RPMI8226 (cell line): ENCODE measurements around the gene ACOXL.

Experiments
- DNase-seq: peaks from one replicate; pipeline ENCODE4 v3.0.0-alpha.2; 2015

ACOXL gene

DNA sequence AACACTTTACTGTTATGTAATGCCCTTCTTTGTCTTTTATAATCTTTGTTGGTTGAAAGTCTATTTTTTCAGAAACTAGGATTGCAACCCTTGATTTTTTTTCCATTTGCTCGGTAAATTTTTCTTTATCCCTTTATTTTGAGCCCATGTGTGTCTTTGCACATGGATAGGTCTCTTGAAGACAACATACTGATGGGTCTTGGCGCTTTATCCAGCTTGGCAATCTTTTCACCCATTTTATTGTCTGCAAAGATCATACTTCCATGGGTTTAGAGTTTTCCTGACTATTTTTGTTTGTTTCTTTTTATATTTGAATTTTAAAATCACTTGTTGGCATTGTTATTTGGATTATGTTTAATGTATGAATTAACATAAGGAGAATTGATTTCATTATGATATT is 27.0 kb downstream of the ACOXL start:
- DNase-seq, result no peak

DNA sequence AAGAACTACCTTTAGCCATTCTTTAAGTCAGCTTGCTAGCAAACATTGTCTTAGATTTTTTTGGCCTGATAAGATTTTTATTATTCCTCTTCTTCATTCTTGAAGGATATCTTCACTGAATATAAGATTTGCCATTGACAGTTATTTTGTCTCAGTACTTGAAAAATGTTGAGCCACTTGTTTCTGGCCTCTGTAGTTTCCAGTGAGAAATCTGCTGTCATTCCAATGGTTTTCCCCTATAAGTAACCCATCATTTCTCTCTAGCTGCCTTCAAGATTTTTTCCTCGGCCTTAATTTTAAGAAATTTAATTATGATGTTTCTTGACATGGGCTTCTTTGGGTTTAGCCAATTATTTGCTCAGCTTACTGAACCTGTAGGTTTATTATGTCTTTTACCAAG is 32.6 kb downstream of the ACOXL start:
- DNase-seq, result no peak

DNA sequence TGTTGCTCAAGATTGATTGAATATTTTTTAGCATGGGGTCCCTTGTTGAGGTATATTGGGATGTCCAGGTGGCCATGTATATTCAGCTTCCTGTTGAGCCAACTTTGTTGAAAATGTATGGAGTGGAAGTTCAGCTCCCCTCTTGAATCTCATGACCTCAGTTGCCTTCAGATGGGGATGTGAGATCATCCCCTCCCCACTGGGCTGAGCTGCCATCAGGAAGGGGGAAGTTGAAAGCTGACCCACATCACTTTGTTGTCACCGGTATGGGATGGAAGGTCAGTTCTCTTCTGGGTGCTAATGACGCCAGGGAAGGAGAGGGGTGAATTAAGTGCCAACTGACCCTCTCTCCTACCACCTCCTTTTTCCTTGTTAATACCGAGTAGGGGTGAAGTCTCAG is 33.9 kb downstream of the ACOXL start:
- DNase-seq, result no peak

DNA sequence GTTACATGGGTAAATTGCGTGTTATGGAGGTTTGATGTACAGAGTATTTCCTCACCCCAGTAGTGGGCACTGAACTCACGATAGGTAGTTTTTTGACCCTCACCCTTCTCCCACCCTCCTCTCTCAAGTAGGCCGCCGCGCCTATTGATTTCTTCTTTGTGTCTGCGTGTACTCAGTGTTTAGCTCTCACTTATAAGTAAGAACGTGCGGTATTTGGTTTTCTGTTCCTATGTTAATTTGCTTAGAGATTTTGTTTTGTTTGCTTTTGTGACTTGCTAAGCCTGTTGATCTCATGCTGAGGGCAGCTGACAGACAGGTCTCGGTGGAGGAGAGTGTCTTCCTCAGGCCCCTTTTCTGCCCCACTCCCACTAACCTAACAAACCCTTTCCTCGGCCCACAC is 36.2 kb downstream of the ACOXL start:
- no peak for DNase-seq

DNA sequence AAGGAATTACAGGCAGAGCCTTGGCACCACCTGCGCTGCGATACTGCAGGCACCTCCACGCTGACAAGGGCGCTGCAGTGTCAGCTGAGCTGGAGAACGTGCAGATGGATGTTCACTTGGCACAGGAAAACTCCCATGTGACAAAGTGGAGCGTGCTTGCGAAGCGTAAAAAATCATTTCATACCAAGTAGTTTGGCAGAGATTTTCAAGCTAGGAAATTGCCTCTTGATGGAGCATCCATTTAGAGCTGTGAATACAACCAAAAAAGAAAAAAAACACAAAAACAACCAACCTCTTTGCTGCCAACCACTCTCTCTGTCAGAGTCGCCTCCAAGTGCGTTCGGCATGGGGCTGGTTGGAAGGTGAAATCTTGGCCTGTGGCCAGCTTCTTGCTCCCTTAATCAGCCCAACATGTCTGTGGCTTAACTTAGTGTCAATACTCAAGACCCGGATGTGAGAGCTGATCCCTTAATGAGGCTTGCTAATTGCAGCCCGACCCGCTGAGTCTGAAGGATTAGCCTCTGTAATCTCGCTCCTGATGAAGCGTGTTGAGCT is 38.1 kb downstream of the ACOXL start:
- DNase-seq, result no peak

DNA sequence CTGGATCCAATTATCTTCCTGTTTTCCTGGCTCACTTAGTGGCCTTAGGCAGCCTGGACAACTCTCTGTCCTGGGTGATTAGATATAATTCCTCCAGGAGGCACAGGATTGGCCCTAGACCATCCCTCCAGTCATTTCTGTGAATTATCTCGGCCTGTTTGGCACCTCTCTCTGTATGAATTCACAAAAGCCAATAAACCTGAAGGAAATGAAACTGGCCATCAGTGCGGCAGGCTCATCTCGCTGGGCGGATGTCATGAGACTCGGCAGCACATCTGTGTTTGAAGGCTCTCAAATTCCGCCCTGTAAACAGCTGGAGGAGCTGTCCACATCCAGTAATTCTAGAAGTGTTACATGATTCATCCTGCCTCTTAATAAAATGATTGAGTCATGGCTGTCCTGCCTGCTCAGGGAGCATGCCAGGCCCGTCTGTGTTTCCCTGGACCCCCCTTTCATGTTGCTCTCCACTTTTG is 38.6 kb downstream of the ACOXL start:
- peak; percentile 33 for DNase-seq

DNA sequence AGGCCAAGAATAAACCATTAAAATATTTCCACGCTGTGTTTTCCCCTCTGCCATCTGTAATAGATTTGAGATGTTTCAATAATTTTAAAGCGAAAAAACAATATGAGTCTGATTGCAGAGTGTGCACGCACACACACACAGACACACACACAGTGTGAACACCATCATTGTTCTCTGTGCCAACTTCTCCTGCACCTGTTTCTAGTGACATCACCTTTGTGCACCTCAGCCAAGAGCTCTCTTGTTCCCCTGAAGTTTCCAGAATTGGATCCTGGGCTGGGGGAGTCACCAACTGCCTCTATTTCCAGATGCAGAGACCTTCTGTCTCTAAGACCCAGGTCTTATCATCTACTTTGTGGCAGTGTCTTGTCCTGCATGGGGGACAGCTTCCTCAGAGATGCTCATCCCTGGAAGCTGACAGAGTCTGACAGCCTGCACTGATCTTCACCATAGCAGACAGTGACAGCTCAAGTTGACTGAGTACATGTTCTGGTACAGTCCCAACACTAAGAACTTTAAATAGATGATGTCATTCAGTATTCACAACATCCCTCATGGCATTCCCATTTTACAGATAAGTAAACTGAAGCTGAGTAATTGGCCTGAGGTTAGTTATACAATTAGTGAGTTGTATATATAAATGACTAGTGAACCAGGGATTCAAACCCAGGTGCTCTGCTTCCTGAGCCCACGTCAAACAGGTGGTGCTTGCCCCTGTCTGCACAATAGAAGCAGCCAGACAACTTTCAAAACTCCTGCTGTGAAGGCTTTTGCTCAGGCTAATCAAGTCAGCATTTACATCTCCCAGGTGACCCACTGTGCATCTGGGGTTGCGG is 39.4 kb downstream of the ACOXL start:
- no peak for DNase-seq

DNA sequence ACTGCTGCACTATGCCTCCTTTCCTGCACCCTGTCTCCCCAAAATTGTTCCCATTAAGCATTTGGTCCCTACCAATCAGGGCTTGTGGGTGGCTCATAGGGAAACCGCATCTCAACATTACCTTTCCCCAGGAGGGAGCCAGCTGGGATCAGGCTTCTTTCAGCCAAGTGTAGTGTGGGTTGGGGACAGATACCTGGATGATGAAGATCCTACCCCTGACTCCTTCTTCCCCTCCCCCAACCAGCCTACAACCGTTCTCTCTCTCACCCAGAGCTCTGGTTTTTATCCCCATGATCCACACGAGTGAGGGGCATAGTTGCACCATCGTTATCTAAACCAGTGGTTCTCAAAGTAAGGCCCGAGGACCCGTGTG is 40.0 kb downstream of the ACOXL start:
- no peak for DNase-seq

DNA sequence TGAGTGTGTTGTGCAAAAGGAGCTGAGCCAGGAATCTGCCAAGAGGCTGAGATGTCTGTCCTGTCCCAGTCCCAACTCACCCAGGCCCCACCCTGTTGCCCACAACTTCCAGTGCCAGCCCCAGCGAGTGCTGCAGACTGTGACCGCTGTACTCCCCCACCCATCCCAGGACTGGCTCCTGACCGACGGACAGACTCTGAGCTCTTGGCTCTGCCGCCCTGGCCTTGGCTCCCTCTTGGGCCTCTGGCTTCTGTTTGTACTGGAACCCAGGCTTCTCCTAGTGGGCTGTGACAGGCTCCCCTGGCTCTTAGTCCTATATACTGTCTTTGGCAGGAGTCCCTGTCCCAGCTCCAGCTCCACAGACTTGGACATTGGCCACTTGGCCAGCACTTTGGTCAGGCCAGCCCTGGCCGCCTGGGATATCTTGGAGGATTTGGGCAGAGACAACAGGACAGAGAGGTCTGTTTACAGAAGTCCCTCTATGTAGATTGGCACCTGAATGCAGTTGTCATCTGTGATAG is 41.1 kb downstream of the ACOXL start:
- no peak for DNase-seq

DNA sequence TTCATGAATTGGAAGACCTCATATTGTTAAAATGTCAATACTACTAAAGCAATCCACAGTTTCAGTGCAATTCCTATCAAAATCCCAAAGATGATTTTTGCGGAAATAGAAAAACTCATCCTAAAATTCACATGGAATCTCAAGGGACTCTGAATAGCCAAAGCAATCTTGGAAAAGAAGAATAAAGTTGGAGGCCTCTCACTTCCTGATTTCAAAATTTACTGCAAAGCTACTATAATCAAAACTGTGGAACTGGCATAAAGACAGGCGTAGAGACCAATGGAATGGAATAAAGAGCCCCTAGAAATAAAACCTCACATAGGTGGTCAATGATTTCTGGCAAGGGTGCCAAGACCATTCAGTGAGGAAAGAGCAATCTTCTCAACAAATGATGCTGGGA is 42.3 kb downstream of the ACOXL start:
- no peak for DNase-seq

DNA sequence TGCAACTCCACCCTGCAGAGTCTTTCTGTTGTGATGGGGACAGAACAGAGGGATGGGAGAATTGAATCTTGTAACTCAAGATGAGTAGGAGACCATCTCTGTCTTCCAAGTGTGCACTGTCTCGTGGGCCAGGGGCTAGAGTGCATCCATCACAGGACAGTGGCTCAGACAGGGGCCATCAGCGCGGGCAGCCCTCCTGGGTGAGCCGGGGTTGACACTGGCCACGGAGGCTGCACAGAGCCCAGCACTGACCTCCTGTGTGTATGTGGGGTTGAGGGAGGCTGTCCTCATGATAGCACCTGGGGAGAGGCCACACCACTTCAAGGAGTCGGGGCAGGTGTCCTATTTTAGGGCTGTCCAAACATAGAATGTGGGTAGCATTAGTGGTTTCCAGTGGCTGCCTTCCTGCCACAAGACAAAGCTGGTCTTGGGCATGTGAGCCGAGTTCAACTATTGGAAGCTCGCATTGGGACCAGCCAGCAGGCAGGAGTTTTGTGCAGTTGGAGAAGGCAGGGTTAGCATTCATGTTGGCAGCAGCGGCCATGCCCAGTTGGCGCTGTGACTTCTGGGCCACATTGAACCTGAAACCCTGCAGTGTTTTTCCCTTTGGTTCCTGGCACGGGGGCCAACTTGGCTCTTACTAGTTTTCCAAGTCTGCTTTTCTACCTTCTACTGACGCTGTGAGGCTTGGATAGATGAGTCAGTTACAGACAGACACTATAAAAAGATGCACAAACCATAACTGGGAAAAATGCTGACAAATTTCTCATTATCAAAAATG is 45.3 kb downstream of the ACOXL start:
- no peak for DNase-seq

DNA sequence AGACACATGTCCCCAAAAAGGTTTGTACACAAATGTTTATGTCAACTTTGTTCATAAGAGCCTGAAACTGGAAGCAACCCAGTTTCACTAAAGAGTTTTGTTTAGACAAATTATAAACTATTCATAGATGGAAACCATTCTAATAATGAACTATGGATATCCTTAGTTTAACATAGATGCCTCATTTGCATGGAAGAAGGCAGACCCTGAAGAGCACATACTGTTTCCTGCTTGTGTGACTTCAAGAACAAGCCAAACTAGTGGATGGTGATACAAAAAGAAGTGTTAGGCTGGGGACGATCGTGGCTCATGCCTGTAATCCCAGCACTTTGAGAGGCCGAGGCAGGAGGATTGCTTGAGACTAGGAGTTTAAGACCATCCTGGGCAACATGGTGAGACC is 48.1 kb downstream of the ACOXL start:
- no peak for DNase-seq

DNA sequence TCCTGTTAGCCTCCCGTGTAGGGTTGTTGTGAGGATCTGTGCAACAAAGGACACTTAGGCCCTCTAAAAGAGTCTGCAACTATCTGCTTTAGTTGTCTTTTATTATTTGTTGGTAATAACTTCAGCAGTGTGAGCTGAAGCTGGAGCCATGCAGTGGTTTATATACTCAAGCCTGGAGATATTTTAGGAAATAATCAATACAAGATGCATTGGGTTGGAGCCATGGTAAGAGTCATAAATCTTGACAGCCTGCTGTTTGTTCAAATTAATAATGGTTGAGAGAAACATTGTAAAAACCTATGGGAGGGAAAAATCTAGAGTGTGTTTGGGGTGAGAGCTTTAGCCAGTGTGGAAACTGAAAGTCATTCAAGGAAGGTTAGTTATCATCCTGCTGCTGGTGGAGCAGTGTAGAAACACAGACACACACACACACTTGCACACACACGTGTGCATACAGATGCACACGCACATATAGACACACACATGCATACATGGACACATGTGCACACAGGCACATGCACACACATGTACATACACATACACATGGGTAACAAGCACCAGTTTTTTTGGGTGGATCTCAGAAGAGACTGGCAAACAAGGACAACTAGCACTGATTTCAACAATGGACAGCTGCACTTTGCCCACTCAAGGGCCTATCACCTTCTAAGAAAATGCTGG is 51.0 kb downstream of the ACOXL start:
- DNase-seq, result no peak

DNA sequence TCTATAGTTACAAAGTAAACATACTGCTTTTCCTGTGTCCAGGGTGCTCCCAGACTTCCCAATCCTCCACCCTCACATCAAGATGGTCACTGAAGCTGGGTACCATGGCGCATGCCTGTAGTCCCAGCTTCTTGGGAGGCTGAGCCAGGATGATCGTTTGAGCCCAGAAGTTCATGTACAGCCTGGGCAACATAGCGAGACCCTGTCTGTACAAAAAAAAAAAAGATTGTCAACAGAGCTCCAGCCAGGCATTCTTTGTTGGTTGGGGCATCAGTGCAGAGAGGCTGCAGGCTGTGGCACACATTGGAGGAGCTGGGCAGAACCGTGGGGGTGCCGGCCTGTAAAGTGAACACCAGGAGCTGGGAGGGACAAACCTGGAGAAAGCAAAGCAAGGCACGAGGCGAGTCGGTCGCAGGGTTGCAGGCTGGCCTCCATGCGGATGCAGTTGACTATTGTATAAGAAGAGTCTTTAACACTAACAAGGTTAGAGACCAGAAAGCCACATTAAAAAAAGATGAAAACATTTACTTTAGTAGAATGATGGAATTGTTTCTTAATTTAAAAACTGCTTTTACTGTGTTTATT is 51.8 kb downstream of the ACOXL start:
- no peak for DNase-seq

DNA sequence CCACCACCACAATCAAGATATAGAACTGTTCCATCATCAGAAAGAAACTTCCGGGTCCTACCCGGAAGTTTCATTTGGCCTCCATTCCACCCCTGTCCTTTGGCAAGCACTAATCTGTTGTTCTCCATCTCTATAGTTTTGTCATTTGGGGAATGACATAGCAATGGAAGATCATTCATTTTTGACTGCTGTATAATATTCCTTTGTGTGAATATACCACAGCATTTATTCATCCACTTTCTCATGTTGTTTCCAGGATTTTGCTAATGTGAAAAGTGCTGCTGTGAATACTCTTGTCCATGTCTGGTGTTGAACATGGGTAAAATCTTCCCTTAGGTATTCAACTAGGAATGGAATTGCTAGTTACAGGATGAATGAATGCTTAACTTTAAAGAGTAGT is 53.1 kb downstream of the ACOXL start:
- no peak for DNase-seq

DNA sequence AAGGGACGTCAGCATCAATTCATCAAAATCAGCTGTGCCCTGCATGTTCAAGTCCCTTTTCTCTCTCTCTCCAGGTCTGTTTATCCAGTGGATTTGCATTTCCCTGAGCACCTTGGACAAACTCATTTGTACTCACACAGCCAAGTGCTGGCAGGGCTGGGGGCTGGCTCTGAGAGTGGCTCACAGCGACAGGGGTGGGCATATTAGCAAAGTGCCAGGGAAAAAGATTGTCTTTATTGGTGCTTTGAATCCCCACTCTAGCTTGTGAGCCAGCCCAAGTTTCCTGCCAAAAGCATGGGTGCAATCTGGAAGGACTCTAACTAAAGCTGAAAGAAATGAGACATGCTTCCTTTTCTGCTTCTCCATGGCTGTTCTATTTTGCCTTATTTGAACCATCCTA is 56.6 kb downstream of the ACOXL start:
- no peak for DNase-seq

DNA sequence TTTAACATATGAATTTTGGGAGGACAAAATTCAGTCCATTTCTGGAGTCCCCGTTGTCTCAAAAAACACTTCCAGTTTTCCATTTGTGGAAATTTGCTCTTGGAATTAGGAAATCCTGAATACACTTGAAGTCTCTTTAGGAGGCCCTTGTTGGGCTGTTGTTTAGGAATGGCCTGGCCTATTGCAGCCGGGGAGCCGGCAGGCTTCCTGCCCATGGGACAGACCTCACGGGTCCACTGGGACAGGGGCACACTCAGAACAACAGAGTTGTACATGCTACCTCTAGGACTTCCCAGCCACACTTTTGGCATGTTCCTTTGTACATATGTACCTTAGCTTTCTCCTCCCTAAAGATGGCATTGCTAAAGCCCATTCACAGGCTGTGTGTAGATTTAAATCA is 57.3 kb downstream of the ACOXL start:
- no peak for DNase-seq

DNA sequence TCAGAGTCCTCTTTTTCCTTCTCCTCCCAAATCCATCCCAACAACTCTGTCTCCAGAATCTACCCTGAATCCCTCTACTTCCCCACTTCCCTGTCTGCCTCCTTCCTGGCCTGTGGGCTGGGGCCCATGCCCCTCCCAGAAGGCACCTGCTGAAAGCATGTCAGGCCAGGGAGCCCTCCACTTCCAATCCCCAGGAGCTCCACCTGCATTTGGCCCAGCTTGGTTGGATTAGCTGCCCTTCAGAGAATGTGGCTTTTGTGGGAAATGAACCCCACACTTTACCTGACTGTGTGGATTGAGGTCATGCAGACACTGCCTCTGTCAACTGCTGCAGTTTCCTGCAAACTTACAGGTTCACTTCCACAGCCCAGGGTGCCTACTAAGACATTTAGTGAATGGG is 58.5 kb downstream of the ACOXL start:
- no peak for DNase-seq

DNA sequence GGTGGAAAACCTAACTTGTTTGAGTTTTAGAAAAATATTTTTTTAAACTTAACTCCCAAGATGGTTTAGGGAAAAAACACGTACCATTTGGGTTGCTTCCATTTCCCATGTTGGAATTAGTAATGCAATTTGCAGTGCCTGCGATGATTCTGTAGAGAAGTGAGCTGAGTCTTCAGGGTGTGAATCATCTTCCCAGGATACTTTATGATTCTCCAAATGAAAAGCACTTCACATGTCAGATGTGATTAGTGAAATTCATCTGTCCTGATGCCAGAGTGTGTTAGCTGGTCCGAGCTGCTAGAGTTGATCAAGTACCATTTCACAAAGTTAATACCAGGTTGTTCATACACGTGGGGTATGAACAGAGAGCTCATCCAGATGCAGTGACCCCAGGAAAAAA is 59.1 kb downstream of the ACOXL start:
- DNase-seq, result no peak

DNA sequence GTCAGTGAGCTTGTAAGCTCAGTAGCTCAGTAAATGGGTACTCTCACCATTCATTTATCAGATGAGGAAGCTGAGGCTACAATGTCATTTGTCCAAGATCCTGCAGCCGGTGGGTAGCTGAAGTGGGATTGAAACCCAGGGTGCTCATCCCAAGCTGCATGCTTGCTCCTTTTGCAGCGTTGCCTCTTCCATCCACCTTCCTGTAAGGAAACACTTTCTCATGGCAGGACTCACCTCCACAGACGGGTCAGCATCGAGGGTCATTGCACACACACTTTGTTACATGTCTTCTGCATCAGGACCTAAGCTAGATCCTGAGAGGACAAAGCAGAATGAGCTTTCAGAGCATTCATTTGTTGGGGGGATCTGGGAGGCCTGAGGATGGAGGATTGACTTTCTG is 60.7 kb downstream of the ACOXL start:
- DNase-seq, result no peak

DNA sequence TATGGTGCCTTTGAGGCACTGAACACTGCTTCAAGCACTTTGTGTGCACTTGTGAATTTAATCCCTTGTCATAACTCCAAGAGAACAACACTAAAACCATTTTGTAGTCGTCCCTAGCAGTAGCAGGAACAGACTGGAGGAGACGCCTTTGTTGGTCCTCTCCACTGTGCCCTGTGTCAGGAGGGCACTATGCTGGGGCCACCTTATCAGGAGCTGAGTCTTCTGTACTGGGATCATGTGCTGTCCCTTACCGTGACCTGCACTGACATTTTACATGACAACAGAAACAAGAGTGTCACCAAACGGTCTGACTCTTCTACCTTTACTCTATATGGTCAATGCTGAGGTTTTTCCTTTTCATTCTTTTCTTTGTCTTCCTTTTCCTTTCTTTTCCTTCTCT is 62.0 kb downstream of the ACOXL start:
- no peak for DNase-seq

DNA sequence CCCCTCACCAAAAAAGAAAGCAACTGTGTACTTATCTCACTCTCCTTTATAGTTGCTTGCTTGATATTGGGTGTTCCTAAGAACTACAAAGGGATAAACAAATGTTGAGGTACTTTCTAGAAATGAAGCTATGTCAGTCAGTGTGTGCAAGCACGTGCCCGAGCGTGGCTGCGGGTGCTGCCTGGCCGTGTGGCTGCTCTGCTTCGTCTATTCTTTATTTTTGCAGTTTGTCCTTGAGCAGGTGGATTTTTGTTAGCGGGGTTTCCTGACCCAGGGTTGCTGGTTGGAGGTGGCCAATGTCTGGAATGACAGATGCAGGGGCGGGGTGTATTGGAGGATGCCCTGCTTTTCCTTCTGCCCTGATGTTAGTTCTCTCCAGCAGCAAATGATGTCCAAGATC is 62.6 kb downstream of the ACOXL start:
- no peak for DNase-seq

DNA sequence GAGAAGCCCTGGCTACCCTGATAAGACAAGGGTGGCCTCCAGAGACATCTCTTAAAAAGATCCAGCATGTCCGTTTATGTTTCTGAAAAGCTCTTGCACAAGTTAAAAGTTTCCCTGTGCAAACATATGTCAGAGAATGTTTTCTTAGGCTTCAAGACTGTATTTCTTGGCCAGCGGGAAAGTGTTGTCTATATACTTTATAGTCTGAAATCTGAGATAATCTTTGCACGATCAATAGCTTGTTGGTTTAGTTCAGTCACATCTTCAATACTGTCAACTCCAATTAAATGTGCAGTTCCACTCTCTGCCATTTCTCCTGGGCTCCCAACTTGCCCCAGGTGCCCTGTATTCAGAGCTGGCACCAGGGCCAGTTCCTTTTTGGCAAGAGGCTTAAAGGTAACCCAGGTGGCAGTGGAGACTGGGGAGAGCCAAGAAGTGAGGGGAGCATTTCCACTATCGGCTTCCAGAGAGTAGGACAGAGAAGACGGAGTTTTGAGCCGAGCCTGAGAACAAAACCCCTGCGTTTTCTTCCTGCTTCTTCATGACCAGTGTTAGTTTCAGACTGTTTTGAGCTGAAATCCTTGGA is 64.4 kb downstream of the ACOXL start:
- DNase-seq, result no peak
